ENCODE data around the gene VTN.

VTN gene

GRCh38 chr17:28371245-28372202 is 1.4 kb upstream of the VTN start, which contains the start of gene SARM1:
SARM1 (plus strand) TSS chr17:28371694; CDS start chr17:28372033, 339 bp downstream.
- Histone ChIP-seq H3K18ac (ENCODE audit: low read length) (no peak within 1 kb of the TSS), H3K27me3 (ENCODE audit: insufficient read depth, low read length) (peaks cover 21% of the 10 kb centered on the region), H2AK5ac (ENCODE audit: low read length) (no peak within 1 kb of the TSS), H3K4me3 (ENCODE audit: low read depth, low read length) (peak within 1 kb of the TSS; percentile 52), H3K4ac (ENCODE audit: low read depth, low read length) (no peak within 1 kb of the TSS), H3K14ac (ENCODE audit: low read length) (no peak within 1 kb of the TSS), H2BK5ac (ENCODE audit: low read depth, low read length, poor library complexity) (no peak within 1 kb of the TSS), H3K23ac (ENCODE audit: low read length) (no peak within 1 kb of the TSS), H3K9ac (ENCODE audit: low read length) (no peak within 1 kb of the TSS), H3K4me1 (ENCODE audit: control insufficient read depth in 1 of 2, insufficient read depth in 2 of 2, low read length in 2 of 2) (peaks cover 16 to 22% of the 10 kb centered on the region in 2 experiments), H3K27ac (ENCODE audit: low read depth, low read length) (no peak within 1 kb of the TSS), H3K36me3 (ENCODE audit: control insufficient read depth in 1 of 2, insufficient read depth in 2 of 2, low read length in 2 of 2) (peaks cover 0 to 2% of the 10 kb centered on the region in 2 experiments), H4K91ac (ENCODE audit: low read depth, low read length) (no peak within 1 kb of the TSS), H2AFZ (ENCODE audit: insufficient read depth, low read length, poor library complexity) (no peak within 1 kb of the TSS), H3K79me1 (ENCODE audit: low read length) (no peaks in the 10 kb centered on the region), H2BK12ac (ENCODE audit: low read length) (no peak within 1 kb of the TSS), H3K79me2 (ENCODE audit: control insufficient read depth, insufficient read depth, low read length, poor library complexity) (no peaks in the 10 kb centered on the region), H4K8ac (ENCODE audit: low read depth, low read length) (no peak within 1 kb of the TSS), H3K4me2 (ENCODE audit: low read length) (peak within 1 kb of the TSS; percentile 63), H2BK120ac (ENCODE audit: insufficient read depth, low read length, poor library complexity) (no peak within 1 kb of the TSS), H3K9me3 (ENCODE audit: insufficient read depth, low read depth, low read length) (no peaks in the 10 kb centered on the region), H4K12ac (ENCODE audit: low read depth, low read length) (no peak within 1 kb of the TSS)
- no CpG with 5 or more reads among the region's 80 CpGs for WGBS (ENCODE audit: extremely low coverage, insufficient coverage, insufficient read length)
- no peak for DNase-seq

DNA sequence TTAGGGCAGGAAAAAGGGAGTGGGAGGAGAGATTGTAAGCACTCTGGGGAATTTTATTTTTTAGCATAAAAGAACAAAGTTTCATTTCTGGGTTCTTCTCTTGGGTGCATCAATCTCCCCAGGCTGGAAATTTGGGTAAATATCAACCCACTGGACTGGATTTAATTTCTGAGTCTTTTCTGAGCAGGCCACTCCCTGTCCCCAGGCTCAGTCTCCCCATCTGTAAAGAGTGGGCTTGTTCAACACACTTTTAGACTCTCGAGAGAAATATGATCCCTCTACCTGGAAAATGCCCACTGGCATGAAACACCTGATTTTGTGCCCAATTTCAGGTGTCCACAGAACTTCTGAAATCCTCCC is 617 bp upstream of the VTN start:
- Histone ChIP-seq H3K4me3 (ENCODE audit: low read depth, low read length) (no peak overlapping the region), H3K4me1 (ENCODE audit: control insufficient read depth in 1 of 2, insufficient read depth in 2 of 2, low read length in 2 of 2) (peaks cover 16 to 22% of the 10 kb centered on the region in 2 experiments), H4K12ac (ENCODE audit: low read depth, low read length) (no peak overlapping the region), H3K9ac (ENCODE audit: low read length) (no peak overlapping the region), H3K36me3 (ENCODE audit: control insufficient read depth in 1 of 2, insufficient read depth in 2 of 2, low read length in 2 of 2) (peaks cover 0 to 2% of the 10 kb centered on the region in 2 experiments), H2BK12ac (ENCODE audit: low read length) (no peak overlapping the region), H3K14ac (ENCODE audit: low read length) (no peak overlapping the region), H3K27me3 (ENCODE audit: insufficient read depth, low read length) (peaks cover 21% of the 10 kb centered on the region), H2AFZ (ENCODE audit: insufficient read depth, low read length, poor library complexity) (no peak overlapping the region), H4K91ac (ENCODE audit: low read depth, low read length) (no peak overlapping the region), H2AK5ac (ENCODE audit: low read length) (no peak overlapping the region), H3K79me2 (ENCODE audit: control insufficient read depth, insufficient read depth, low read length, poor library complexity) (no peaks in the 10 kb centered on the region), H3K4me2 (ENCODE audit: low read length) (peak overlapping the region; percentile 63), H3K79me1 (ENCODE audit: low read length) (no peaks in the 10 kb centered on the region), H3K4ac (ENCODE audit: low read depth, low read length) (no peak overlapping the region), H2BK120ac (ENCODE audit: insufficient read depth, low read length, poor library complexity) (no peak overlapping the region), H3K27ac (ENCODE audit: low read depth, low read length) (no peak overlapping the region), H3K18ac (ENCODE audit: low read length) (no peak overlapping the region), H4K8ac (ENCODE audit: low read depth, low read length) (no peak overlapping the region), H2BK5ac (ENCODE audit: low read depth, low read length, poor library complexity) (no peak overlapping the region), H3K23ac (ENCODE audit: low read length) (no peak overlapping the region), H3K9me3 (ENCODE audit: insufficient read depth, low read depth, low read length) (no peaks in the 10 kb centered on the region)
- no peak for DNase-seq
- no CpG with 5 or more reads among the region's 1 CpG for WGBS (ENCODE audit: extremely low coverage, insufficient coverage, insufficient read length)

DNA sequence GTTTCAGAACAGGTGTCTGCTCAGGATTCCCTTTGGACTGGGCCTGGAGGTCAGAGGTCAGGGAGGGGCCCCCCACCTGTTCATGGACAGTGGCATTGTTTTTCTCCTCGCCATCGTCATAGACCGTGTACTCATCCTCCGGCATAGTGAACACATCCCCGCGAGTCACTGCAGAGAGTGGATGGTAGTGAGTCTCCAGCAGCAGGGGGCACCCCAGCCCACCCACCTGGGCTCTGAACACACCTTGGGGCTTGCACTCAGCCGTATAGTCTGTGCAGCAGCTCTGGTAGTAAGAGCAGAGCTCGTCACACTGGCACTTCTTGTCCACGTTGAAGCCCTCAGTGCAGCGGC is 448 bp downstream of the VTN start:
- Histone ChIP-seq H3K27me3 (ENCODE audit: insufficient read depth, low read length) (peaks cover 21% of the 10 kb centered on the region), H4K8ac (ENCODE audit: low read depth, low read length) (no peak overlapping the region), H3K79me2 (ENCODE audit: control insufficient read depth, insufficient read depth, low read length, poor library complexity) (no peaks in the 10 kb centered on the region), H2BK120ac (ENCODE audit: insufficient read depth, low read length, poor library complexity) (no peak overlapping the region), H2AK5ac (ENCODE audit: low read length) (no peak overlapping the region), H3K79me1 (ENCODE audit: low read length) (no peaks in the 10 kb centered on the region), H3K9me3 (ENCODE audit: insufficient read depth, low read depth, low read length) (no peaks in the 10 kb centered on the region), H4K91ac (ENCODE audit: low read depth, low read length) (peak overlapping the region; percentile 54), H3K4ac (ENCODE audit: low read depth, low read length) (no peak overlapping the region), H3K36me3 (ENCODE audit: control insufficient read depth in 1 of 2, insufficient read depth in 2 of 2, low read length in 2 of 2) (peaks cover 0 to 5% of the 10 kb centered on the region in 2 experiments), H2BK12ac (ENCODE audit: low read length) (no peak overlapping the region), H3K23ac (ENCODE audit: low read length) (no peak overlapping the region), H3K27ac (ENCODE audit: low read depth, low read length) (no peak overlapping the region), H3K4me2 (ENCODE audit: low read length) (no peak overlapping the region), H3K14ac (ENCODE audit: low read length) (no peak overlapping the region), H3K4me1 (ENCODE audit: control insufficient read depth in 1 of 2, insufficient read depth in 2 of 2, low read length in 2 of 2) (peaks cover 16 to 22% of the 10 kb centered on the region in 2 experiments), H3K4me3 (ENCODE audit: low read depth, low read length) (no peak overlapping the region), H3K18ac (ENCODE audit: low read length) (no peak overlapping the region), H2AFZ (ENCODE audit: insufficient read depth, low read length, poor library complexity) (no peak overlapping the region), H2BK5ac (ENCODE audit: low read depth, low read length, poor library complexity) (no peak overlapping the region), H3K9ac (ENCODE audit: low read length) (no peak overlapping the region), H4K12ac (ENCODE audit: low read depth, low read length) (no peak overlapping the region)
- DNase-seq, result no peak
- no CpG with 5 or more reads among the region's 10 CpGs for WGBS (ENCODE audit: extremely low coverage, insufficient coverage, insufficient read length)

GRCh38 chr17:28368915-28369683 is 1.0 kb downstream of the VTN start:
- Histone ChIP-seq H4K91ac (ENCODE audit: low read depth, low read length) (no peak overlapping the region), H3K27me3 (ENCODE audit: insufficient read depth, low read length) (peaks cover 21% of the 10 kb centered on the region), H3K36me3 (ENCODE audit: control insufficient read depth in 1 of 2, insufficient read depth in 2 of 2, low read length in 2 of 2) (peaks cover 2 to 10% of the 10 kb centered on the region in 2 experiments), H3K4me2 (ENCODE audit: low read length) (no peak overlapping the region), H3K23ac (ENCODE audit: low read length) (no peak overlapping the region), H3K9ac (ENCODE audit: low read length) (no peak overlapping the region), H4K8ac (ENCODE audit: low read depth, low read length) (no peak overlapping the region), H3K14ac (ENCODE audit: low read length) (no peak overlapping the region), H2AFZ (ENCODE audit: insufficient read depth, low read length, poor library complexity) (no peak overlapping the region), H3K18ac (ENCODE audit: low read length) (no peak overlapping the region), H2AK5ac (ENCODE audit: low read length) (no peak overlapping the region), H3K27ac (ENCODE audit: low read depth, low read length) (no peak overlapping the region), H2BK120ac (ENCODE audit: insufficient read depth, low read length, poor library complexity) (no peak overlapping the region), H3K4me1 (ENCODE audit: control insufficient read depth in 1 of 2, insufficient read depth in 2 of 2, low read length in 2 of 2) (peaks cover 16 to 22% of the 10 kb centered on the region in 2 experiments), H2BK12ac (ENCODE audit: low read length) (no peak overlapping the region), H3K79me2 (ENCODE audit: control insufficient read depth, insufficient read depth, low read length, poor library complexity) (no peaks in the 10 kb centered on the region), H3K79me1 (ENCODE audit: low read length) (no peaks in the 10 kb centered on the region), H2BK5ac (ENCODE audit: low read depth, low read length, poor library complexity) (no peak overlapping the region), H3K4ac (ENCODE audit: low read depth, low read length) (no peak overlapping the region), H3K4me3 (ENCODE audit: low read depth, low read length) (no peak overlapping the region), H4K12ac (ENCODE audit: low read depth, low read length) (no peak overlapping the region), H3K9me3 (ENCODE audit: insufficient read depth, low read depth, low read length) (no peaks in the 10 kb centered on the region)
- no CpG with 5 or more reads among the region's 23 CpGs for WGBS (ENCODE audit: extremely low coverage, insufficient coverage, insufficient read length)
- no peak for DNase-seq
